ENCODE data around the gene NDUFB11.
"Not testable (repeated sequence)": the region's sequence is repeated elsewhere in the genome, so short reads cannot be mapped to it uniquely, and the experiment has no call there.

NDUFB11 gene

DNA sequence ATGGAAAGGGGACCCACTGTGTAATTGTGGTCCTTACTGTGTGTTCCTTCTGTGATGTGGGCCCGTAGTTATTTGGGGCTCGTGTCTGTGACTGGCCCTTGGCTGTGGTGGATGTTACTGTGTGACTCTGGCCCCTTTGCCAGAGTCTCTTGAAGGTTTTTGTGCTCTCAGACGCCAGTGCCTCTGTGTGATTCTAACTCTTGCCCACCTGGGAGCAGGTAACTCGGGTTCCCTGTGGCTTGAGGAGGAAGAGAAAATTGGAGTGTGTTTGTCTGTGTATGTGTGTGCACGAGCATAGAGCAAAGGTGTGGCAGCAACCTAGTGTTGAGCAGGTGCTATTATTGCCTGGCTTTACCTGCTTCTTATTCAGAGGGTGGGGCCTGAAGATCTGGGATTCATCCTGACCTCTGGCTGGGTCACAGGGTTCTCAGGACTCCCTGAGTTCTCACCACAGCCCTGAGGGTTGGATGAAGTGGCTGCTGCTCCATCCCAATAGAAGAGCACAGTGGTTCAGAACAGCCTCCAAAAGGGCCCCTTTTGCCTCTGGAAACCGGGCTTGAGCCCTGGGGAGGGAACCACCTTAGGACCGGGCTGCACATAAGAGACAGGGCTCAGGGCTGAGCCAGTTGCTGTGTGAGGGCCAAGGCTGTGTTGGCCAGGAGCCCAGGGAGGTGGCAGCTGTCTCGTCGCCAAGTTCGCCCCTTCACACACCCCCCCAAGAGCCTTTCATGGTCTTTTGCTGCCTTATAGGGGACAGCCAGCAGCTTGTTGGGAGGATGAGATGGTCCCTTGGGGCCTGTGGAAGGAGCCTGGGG, 1.8 kb upstream of the NDUFB11 start:
- DNase-seq = no peak

DNA sequence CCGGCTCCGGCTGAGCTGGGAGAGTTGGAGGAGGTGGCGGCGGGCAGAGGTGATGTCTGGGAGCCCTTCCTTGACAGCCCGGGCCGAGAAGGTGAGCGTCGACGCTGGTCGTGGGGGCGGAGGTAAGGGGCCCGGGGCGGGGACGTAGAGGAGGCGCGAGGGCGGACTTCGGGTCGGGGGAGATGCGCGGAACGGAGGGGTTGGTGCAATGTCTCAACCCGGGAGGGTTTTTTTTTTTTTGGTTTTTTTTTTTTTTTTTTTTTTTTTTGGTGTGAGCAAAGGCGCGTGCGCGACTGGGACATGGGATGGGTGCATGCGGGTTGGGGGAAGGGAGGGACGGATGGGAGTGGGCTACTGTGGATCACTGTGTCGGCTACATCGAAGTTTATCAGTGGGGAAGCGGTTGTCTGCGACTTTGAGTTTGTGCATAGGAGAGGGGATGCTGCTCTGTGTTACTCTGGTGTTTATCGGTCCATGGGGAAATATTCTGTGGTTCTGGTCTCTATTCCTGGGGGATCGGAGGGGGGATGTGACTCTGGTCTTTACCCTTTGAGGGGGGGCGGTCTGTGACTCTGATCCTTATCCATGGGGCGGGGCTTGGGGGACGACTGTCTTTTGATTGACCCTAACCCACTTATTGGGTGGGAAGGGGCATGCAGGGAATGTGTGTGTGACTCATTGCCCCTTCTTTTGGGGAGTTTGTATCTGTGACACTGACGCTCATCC, 1.1 kb upstream of the NDUFB11 start:
- peak; percentile 27 for DNase-seq

DNA sequence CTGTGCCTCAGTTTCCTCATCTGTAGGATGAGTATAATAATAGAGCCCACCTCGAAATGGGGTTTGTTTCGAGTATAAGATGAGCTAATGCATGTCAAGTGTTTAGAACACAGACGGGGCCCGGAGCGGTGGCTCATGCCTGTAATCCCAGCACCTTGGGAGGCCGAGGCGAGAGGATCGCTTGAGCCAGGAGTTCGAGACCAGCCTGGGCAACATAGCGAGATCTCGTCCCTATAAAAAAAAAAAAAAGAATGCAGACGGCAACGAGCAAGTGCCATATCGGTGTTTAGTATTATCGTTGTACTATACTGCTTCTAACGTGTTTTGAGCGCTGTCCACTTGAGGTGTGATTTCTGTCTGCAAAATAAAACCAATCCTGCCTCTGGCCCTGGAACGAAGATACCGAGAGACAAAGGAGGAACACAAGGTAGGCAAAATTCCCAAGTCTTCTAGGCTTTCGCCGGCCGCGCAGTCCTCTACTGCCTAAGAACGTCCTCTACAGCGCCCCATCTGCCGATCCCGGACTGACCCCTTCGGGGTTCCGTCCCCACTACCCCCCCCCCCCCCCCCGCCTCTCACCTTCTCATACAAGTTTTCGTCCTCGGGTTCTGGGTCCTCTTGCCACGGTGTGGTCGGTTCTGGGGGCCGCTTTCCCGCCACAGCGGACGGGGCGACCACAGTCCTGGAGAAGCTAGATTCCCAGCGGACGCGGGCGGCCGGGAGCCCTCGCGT, 442 bp downstream of the NDUFB11 start:
- DNase-seq = no peak

DNA sequence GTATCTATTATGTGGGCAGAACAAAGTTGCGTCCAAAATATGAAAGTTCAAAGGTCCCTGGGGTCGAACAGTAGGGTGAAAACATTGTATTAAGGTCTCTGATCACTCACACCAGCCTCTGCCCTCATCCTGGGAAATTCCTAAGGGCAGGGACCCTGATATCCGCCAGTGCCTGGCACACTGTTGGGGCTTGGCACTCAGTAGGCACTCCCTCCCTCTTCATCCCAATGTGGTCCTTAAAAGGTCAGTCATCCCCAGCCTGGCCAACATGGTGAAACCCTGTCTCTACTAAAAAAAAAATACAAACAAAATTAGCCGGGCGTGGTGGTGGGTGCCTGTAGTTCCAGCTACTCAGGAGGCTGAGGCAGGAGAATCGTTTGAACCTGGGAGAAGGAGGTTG, 6.3 kb downstream of the NDUFB11 start:
- DNase-seq = no peak

DNA sequence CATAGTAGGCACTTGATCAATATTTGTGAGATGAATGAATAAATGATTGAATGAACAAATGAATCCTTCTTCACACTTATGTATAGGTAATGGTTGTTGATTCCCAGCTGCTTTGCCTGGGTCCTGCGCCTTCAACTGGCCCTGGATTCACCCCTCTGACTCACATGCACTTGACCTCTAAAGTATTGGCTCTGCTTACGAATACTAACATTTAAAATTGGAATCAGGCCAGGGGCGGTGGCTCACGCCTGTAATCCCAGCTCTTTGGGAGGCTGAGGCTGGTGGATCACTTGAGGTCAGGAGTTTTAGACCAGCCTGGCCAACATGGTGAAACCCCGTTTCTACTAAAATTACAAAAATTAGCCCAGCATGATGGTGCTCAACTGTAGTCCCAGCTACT, 8.9 kb downstream of the NDUFB11 start:
- DNase-seq = not testable (repeated sequence)

DNA sequence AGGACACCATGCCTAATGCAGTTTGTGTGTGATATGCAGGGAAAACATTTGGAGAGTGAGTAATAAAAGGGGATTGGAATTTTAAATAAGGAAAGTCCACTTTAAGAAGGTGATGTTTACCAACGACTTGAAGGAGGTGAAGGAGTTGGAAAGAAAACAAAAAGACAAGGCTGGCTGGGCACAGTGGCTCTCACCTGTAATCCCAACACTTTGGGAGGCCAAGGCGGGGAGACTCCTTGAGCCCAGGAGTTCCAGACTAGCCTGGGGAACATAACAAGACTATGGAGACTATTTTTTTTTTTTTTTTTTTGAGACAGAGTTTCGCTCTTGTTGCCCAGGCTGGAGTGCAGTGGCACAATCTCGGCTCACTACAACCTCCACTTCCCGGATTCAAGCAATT, 11.0 kb downstream of the NDUFB11 start:
- DNase-seq = no peak

DNA sequence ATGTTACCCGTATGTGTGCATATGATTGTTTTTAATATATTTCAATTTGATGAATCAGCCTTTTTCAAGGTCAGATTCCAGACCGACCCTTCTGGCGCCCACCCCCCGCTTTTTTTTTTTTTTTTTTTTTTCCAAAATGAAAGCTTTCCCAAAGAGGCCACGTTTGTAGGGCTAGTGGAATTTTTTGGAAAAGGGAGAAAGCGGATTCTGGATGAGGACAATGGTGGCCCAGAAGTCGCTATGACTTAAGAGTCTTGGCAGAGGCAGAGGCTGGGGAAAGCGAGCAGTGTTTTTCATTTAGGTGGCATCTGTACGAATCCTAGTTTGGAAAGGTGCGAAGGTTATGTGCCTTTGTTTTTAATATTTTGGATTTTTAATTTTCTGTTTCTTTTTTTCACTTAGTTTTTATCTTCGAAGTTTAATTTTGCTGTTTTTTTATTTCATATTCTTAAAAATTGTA, 14.6 kb downstream of the NDUFB11 start:
- no peak for DNase-seq

DNA sequence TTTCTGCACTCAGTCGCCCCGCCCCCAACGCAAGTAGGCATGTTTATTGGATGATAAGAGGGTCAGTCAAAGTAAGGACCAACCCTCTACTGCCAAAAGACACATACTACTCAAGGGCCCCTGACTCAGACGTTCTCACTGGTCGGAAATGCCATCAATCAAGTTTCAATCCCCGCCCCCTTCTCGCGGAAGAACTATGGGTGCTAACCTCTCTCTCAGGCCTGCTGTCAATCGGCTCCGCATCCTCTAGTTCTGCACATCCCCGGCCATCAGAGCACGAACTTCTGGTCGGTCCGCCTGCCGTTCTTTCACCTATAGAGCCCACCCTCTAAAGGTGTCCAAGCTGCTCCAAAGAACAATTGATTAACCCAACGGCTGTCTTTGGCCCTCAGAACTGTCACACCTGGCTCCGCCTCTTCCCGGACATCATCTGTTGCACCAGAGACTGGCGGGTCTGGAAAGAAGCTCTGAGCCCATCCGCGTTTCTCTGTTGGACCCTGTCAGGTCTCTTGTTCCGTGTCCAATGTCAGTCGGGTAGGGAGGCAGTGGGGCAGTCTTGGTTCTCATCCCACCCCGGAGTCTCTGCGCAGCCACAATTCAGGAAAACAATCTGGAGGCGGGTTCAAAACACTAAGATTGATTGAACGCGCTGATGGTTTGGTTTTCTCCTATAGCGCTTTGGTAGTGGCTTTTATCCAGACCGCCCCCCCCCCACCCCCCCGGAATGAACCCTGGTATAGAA, 15.2 kb downstream of the NDUFB11 start:
- DNase-seq = peak; percentile 76

DNA sequence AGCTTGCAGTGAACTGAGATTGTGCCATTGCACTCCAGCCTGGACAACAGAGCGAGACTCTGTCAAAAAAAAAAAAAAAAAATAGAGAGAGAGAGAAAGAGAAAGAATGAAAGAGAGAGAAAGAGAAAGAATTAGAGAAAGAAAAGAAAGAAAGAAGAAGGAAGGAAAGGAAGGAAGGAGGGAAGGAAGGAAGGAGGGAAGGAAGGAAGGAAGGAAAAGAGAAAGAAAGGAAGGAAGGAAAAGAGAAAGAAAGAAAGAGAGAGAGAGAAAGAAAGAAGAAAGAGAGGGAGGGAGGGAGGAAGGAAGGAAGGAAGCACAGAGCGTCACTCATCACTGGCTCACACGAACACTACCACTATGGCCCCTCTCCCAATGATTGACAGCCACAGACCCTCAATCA, 20.0 kb downstream of the NDUFB11 start:
- not testable (repeated sequence) for DNase-seq

DNA sequence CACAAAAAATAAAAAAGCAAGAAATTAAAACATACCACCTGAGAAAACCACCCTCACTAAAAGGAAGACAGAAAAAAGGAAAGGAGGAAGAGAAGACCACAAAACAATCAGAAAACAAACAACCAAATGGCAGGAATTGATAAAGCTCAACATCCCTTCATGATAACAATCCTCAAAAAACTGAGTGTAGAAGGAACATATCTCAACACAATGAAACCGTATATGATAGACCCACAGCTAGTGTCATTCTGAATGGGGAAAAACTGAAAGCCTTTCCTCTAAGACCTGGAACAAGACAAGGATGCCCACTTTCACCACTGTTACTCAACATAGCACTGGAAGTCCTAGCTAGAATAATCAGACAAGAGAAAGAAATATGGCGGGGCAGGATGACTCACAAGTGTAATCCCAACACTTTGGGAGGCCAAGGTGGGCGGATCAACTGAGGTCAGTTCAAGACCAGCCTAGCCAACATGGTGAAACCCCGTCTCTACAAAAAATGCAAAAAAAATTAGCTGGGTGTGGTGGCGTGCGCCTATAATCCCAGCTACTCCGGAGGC, 27.9 kb downstream of the NDUFB11 start:
- DNase-seq = not testable (repeated sequence)

DNA sequence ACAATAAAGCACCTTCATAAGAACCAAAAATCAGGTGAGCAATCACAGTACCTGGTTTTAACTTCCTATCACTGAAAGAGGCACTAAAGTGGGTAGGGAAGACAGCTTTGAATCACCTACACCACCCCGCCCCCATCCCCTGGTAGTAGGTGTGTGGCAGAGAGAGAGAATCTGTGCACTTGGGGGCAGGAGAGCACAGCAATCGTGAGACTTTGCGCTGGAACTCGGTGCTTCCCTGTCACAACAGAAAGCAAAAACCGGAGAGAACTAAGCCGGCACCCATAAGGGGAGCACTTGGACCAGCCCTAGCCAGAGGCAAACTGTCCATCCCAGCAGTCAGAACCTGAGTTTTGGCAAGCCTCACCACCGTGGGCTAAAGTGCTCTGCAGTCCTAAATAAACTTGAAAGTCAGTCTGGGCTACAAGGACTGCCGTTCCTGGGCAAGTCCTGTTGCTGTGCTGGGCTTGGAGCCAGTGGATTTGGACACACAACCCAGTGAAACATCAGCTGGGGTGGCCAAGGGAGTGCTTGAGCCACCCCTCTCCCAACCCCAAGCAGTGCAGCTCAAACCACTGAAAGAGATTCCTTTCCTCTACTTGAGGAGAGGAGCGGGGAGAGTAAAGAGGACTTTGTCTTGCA, 32.1 kb downstream of the NDUFB11 start:
- DNase-seq = no peak

DNA sequence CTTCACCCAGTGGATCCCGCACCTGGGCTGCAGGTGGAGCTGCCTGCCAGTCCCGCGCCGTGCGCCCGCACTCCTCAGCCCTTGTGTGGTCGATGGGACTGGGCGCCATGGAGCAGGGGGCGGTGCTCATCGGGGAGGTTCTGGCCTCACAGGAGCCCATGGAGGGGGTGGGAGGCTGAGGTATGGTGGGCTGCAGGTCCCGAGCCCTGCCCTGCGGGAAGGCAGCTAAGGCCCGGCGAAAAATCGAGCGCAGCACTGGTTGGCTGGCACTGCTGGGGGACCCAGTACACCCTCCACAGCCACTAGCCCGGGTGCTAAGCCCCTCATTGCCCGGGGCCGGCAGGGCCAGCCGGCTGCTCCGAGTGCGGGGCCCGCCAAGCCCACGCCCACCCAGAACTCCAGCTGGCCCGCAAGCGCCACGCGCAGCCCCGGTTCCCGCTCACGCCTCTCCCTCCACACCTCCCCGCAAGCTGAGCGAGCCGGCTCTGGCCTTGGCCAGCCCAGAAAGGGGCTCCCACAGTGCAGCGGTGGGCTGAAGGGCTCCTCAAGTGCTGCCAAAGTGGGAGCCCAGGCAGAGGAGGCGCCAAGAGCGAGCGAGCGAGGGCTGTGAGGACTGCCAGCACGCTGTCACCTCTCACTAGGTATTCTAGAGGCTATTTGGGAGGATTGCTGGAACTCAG, 33.4 kb downstream of the NDUFB11 start:
- not testable (repeated sequence) for DNase-seq

DNA sequence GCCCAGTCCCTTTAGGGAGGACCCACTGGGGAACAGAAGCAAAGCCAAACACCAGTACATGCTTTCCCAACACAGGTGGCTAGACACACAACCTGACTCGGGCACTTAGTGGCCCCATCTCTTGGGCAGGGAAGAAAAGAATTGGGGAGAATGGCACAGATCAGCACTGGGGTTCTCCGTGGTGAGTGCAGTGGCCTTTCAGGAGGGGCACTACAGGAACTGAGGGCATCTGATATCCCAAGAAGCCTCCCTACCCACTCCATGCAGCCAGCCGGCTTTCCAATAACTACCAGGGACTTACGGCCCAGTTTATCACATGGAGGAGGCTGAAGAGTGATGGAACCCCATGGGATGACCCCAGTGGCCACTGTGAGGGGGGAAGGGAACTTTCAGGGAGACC, 43.3 kb downstream of the NDUFB11 start:
- DNase-seq = no peak

DNA sequence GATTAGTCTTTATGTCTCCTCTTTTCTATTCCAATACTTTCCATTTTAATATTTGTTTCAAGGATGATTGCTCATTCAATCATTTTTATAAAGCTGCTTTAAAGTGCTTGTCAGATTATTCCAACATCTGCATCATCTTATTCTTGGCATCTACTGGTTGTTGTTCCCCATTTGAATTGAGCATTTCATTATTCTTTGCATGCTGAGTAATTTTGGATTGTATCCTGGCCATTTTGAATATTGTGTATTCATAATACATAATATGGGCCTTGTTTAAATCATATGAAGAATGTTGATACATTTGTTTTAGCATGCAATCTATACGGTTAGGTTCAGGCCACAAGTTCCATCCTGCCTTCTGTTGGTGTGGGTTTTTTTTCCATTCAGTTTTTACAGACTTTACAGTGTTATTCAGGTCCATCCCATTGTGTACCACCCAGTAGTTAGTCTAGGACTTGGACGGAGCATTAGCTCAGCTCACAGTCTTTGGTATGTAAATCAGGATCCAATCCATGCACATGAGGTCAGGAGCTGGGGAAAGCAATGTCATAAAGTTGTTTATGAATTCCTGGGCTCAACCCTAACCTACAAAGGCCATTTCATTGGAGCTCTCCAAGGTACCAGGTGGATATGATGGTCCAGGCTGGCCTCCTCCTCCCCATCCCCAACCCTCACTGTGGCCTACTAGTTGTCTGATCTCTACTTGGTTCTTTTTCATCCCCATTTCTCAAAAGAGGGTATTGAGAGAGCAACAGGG, 46.0 kb downstream of the NDUFB11 start:
- no peak for DNase-seq

DNA sequence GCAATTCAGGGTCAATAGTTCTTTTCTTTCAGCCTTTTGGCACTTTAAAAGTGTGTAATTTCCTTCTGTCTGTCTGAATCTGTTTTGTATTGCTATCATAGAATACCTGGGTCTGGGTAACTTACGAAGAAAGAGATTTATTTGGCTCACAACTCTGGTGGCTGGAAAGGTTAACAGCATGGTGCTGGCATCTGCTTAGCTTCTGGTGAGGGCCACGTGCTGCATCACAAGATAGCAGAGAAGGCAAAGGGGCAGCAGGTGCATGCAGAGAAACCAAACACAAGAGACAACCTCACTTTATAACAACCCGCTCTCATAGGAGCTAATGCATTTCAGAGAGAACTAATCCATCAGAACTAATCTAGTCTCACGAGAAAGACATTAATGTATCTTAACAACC, 47.5 kb downstream of the NDUFB11 start:
- no peak for DNase-seq

DNA sequence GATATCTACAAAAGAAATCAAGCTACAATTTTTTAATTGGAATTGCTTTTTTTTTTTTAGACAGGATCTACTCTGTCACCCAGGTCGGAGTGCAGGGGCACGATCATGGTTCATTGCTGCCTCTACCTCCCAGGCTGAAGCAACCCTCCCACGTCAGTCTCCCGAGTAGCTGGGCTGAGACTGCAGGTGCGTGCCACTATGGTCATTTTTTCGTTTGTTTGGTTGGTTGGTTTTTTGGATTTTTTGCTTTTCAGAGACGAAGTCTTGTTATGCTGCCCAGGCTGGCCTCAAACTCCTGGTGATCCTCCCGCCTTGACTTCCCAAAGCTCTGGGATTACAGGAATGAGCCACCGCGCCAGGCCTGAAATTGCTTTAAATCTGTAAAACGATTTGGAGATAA, 50.6 kb downstream of the NDUFB11 start:
- DNase-seq = no peak

DNA sequence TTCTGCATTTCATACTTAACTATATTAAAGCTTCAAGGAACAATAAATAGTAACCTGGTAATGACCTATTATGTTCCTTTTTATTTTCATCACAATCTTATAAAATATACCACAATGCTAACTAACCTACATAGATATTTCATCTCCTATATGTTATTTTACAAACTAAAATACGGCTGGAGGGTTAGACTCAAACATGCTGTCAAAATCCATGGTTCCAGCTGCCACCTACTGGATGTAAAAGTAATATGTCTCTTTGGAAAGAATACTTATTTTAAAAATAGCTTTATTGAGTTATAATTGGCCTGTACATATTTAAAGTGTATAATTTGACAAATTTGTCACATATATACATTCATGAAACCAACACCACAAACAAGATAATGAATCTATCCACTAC, 51.3 kb downstream of the NDUFB11 start:
- DNase-seq = no peak
